HG03097 (cell line): Measurements from ENCODE around the gene HOXD3.

Source experiments
- ATAC-seq: cut with Tn5 transposase; IDR thresholded peaks from one replicate; pipeline ENCODE4 v1.9.1; 2021; ENCODE audit not compliant: unreplicated experiment, low FRiP score

Gene HOXD3

DNA sequence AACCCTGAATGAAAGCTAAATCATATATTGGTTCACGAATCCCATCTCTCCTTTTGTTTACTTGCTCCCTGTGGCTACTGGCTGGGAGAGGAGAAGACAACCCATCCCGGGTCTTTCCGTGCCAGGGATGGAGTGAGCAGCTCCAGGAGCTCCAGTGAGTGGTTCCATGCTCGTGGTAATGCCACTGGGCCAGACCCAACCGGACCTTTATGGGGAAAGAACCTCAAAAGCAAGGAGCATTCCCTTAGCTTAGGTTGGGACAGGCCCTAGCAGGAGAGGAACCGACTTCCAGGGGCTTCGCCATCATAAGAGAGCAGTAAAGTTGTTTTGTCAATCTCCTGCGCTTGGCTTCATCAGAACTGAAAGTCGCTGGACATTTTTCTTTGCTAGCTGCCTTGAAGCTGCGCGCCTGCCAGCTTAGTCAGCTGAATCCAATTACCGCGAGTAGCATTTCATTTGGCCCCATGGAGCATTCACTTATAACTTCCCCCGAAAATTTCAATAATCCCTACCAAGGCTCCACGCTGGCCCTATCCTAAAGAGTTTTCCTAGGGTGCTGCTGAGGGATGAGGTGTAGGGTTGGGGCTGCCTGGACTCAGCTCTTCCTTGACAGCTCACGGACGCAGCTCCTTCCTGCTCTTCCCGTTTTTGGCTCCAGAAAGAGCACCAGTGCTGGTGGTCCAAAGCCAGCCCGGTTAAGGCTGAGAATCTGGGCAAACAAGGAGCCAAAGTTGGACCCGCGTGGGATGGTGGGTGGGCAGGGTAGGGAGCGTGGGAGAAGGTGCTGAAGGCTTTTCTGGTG is 4.9 kb downstream of the HOXD3 start:
- ATAC-seq = no peak

DNA sequence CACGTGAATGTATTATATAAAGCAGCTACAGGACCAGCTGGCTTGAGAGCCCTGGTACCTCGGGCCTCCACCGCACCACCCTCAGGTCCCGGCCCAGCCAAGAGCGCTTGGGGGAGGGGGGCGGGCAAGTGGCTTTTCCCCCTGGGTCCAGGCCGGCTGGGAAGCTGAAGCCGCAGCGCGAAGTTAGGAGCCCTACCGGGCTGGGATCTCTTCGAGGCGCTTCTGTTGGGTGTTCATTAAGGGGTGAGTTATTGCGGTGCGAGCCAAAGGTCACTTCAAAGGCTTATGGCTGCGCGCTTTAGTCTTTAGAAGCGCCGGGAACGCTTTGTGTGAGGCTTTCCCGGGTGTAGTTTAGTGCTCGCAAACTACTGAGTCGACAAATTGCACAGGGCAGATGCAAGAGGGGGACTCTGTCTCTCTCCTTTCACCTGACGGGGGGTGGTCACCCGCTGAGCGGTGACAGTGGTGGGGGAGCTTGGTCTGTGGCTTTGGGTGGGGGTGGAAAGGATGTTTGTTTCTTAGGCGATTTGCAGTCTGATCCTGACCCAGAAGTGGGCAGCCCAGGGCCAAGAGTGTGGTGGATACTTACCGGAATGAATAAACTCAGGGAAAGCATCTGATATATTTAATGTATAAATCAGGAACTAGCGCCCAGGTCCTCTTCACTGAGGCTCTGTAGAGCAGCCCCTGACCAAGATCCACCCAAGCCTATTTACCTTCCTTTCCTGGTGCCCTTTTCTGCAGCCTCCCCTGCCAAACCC is 6.0 kb downstream of the HOXD3 start:
- ATAC-seq = no peak

- ATAC-seq = no peak
These were observed 6.6 kb downstream of the HOXD3 start for GRCh38 chr2:176163672-176164056.

DNA sequence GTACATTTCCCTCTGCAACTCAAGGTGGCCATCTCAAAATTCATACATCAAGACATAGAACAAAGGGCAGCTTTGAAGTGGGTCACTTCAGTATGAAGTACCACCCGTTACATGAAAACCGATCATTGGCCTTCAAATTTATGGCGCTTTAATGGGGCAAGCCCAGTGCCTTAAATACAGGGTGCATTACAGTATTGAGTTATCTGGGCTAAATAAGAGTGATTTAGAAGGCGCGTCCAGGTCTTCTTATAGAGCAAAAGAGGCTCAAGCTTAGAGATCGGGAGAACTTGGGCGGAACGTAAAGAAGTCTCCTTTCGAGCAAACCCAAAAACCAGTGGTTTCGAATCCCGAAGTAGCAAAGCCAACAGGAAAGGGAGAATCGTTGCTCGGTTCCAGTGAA is 7.1 kb downstream of the HOXD3 start:
- no peak for ATAC-seq

GRCh38 chr2:176164611-176165369 is 7.7 kb downstream of the HOXD3 start:
- ATAC-seq = no peak

DNA sequence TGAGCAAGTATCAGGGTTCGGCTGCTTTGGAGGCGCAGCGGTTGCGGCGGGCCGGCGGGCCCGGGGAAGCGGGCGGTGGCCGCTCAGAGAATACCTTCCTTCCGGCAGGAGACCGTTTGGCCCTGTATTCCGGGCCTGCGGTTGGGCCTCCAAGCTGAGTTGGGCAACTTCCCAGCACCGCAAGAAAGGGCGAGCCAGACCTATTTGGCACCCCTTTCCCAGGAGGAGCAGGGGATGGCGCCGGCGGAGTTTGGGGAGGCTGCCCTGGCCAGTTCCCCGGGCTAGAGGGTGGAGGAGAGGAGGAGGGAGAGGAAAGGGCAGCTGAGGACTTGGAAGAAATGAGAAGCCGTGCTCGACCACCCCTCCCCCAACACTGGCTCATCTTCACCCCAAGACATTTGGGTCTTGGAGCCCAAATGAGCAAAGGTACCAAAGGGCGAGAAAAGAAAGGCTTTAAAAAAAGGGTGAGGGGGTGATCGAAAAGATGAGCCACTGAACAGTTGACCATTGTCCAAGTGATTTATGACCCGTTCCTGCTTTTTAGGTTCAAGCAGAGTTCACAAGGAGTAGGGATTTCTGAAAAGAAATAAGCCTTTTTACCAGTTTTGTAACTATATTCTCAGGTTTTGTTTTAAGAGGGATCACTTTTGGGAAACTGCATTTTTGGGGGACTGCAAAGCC is 8.4 kb downstream of the HOXD3 start:
- no peak for ATAC-seq

DNA sequence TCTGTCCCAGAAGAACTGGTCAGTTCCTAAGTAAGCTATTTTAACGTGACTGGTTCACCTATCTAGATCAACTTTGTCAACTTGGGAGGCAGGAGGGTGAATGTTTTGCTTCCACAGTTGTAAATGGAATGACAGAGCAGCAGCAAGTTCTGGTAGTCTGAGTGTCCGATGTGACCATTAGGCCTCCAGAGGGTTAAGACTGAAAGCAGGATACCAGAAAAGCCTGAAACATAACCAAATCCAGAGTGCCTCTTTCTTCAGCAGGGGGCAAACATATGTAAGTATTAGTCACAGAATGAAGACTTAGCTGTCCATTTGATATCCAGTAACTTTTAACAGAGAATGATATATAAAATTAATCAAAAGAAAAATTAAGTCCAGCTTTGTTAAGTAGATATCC is 9.2 kb downstream of the HOXD3 start:
- ATAC-seq = no peak

DNA sequence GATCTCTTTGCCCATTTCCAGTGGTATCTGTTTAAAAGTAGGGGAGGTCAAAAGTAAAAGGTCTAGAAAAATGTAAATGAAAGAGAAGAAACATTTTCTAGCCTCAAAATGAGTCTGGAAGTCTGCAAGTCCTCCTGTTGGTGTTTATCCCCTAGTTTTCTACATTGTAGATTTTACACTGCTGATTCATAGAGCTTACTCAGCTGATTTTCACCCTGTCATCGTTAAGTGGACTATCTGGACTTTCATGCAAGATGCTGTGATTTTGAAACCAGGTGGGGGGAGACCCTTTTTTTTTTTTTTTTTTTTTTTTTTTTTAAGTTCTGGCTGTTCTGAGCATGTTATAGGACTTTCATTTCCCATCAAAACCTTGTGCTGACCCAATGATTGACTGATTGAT is 10.3 kb downstream of the HOXD3 start:
- ATAC-seq = no peak

GRCh38 chr2:176169181-176169580 is 12.1 kb downstream of the HOXD3 start:
- no peak for ATAC-seq

- ATAC-seq = no peak
These were observed 12.6 kb downstream of the HOXD3 start for GRCh38 chr2:176169711-176170110.

GRCh38 chr2:176170602-176171305 is 13.6 kb downstream of the HOXD3 start:
- ATAC-seq = no peak

GRCh38 chr2:176171351-176172006 is 14.4 kb downstream of the HOXD3 start:
- no peak for ATAC-seq

- no peak for ATAC-seq
These were observed 15.1 kb downstream of the HOXD3 start for GRCh38 chr2:176172007-176172894.

- ATAC-seq = no peak
These were observed 15.9 kb downstream of the HOXD3 start for GRCh38 chr2:176172895-176173566.

DNA sequence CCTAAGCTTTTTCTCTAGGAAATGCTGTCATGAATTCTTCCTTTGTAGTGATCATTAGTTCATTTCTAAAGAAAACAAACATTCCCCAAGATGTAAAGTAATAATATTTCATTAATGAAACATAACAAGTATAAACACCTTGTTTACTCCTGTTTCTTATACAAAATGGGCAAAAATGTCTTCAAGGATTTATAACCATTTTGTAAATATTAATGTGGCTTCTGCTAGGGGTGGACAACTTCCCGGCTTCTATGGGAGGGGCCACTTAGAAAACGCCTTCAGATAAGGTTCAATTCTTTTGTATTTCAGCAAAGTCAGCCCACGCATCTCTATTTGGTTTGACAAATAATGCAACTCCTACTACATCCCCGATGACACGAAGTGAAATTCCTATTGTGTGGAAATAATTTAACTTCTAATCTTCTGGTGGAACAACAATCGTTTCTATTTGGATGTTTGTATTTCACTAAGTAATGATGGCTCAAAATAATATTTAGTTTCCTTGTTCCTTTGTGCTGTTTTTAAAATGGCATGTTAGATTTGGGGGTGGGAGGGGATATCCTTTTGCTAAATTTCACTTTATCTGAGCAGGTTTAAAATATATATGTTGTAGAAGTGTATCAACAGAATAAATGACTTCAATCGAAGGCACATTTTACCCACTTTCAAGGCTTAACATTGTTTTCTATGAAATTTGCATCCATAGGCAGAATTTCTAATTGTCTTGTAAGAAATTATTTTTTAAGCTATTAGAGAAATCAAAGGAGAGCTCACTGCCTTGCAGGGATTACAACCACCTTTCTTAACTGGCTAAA is 16.7 kb downstream of the HOXD3 start:
- no peak for ATAC-seq

DNA sequence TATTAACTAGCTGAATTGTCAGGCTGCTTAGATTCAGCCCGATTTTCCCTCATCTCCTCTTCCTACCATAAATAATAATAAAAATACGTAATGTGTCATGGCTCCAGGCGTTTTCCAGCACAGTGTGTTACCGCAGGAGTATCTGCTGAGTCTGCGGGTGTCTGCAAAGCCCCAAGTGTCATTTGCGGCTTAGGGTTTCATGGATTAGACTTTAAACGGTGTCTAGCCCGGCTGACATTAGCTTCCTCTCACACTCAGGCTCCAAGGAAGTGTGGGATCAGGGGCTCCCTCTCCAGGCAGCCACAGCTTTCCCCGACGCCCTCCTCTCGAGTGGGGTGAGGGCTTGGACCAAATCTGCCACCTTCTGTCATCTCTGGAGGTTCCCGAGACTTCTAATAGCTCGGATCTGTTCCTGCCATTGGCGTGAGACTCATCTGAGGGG is 17.3 kb downstream of the HOXD3 start:
- no peak for ATAC-seq
